Adrenal gland (tissue), 5 donors: ENCODE results near the gene SMTNL2.
A peak's percentile ranks its signal among the peaks of the same experiment; 100 is the strongest.

Experiments used
- POLR2A ChIP-seq, 2 donors: fragments of 450-650 bp; IDR thresholded peaks; one replicate each; pipeline ENCODE4 v1.6.1; 2017; ENCODE audit warnings: antibody characterized with exemption in 2 of 2, mild to moderate bottlenecking in 2 of 2, moderate library complexity in 1 of 2
- TF ChIP-seq, protein P1 (sequence below), 6 experiments: fragments of 450-650 bp in 4 of 6; fragments of 200-600 bp in 2 of 6; sonication (generic) in 1 of 6; IDR thresholded peaks; 1 replicate in 5 of 6; 2 replicates in 1 of 6; pipeline versions ENCODE4 v1.5.1 to v1.8.0; 2016 to 2021; ENCODE audit warnings: antibody characterized with exemption in 6 of 6, mild to moderate bottlenecking in 2 of 6, moderate library complexity in 1 of 6
- donor health status: DM: no; HTN: no; CAD: no.

DNA sequence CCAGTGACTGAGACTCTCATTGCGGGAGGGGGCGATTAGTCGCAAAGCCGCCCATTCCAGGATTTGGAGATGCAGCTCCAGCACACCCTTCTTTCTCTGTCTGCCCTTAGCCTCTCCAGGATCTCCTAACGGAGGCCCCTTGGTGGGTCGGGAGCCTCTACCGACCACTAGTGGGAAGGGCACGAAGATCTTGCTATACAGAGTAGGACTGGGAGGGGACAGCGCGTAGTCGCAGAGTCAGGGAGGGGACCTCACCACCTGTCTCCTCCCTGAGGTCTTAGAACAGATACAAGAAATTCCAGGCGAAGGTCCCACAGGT, 588 bp upstream of the SMTNL2 start:
- TF ChIP-seq, protein P1, sequence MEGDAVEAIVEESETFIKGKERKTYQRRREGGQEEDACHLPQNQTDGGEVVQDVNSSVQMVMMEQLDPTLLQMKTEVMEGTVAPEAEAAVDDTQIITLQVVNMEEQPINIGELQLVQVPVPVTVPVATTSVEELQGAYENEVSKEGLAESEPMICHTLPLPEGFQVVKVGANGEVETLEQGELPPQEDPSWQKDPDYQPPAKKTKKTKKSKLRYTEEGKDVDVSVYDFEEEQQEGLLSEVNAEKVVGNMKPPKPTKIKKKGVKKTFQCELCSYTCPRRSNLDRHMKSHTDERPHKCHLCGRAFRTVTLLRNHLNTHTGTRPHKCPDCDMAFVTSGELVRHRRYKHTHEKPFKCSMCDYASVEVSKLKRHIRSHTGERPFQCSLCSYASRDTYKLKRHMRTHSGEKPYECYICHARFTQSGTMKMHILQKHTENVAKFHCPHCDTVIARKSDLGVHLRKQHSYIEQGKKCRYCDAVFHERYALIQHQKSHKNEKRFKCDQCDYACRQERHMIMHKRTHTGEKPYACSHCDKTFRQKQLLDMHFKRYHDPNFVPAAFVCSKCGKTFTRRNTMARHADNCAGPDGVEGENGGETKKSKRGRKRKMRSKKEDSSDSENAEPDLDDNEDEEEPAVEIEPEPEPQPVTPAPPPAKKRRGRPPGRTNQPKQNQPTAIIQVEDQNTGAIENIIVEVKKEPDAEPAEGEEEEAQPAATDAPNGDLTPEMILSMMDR (IDR thresholded peaks at IDR 0.05) = peak in 1 of 6 experiments; percentile 26
- no peak for TF ChIP-seq POLR2A (IDR thresholded peaks at IDR 0.05)
